NCI-H226 (cell line): Measurements from ENCODE around the gene POLK.

Experiments
- DNase-seq: peaks from one replicate; pipeline ENCODE4 v3.0.0-alpha.2; 2015

The POLK gene

DNA sequence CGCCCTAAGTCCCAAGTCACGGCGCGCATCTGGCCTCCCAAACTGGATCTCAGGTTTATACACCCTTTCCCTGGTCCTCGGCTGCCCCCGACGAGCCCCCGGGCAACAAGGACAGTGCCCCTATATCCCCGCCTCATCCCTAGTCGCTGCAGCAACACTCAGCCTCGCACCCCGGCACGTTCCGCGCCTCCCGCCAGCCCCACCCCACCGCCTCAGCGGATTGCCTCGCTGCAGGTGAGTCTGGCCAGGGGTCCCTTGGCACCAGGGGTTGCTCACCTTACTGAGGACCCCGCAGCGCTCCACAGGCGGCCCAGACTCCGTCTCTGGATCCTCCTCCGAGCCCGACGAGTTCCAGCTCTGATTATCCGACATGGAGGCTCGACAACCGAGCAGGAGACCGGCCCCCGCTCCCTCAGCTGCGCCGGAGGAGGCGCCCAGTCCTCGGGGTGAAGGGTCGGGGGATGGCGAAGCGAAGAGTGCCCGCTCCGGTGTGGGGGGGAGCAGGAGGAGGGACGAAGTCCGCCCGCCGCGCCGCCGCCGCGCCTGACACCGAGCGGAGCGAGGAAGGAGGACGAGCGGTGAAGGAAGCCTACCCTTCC is 756 bp upstream of the POLK start:
- DNase-seq = no peak

DNA sequence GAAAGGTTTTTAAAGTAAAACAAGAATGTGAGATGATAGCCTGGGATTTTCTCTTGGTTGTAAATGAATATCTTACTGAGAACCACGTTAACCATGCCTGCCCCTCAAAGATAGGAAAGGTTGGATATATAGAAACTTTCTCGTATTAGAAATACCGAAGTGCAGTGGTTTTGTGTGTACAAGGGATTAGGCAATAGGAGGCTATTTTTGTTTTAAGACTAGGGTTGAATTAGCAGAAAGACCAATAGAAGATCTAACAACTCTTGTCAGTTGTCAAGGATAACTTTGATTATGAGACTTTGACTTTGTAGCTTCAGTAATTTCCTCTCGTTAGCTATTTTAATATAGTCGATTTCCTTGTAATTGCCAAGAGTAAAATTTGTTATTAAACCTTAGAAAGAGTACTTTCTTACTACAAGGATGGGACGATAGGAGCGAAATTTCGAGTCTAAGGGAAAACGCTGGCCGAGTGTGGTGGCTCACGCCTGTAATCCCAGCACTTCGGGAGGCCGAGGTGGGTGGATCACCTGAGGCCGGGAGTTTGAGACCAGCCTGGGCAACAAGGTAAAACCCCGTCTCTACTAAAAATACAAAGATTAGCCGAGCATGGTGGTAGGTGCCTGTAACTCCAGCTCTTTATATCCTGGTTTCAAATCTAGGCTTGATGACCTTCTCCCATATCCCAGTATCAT is 838 bp downstream of the POLK start:
- DNase-seq = no peak

DNA sequence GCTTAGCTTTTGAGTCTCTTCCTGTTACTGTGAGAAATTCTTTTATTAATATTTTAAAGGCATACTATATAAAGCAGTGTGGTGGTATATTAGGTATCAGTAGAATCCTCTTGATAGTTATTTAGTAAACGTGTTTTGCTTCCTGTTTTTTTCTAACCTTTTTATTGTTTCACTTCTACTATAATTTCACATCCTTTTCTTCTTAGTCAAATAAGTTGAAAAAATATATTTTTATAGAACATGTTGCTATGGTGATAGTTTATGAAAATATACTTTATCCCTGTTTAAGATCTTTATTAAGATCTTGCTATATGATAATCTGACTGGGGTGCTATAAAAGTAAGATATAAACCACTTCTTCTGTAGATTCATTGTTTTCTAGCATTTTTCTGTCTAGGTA is 2.1 kb downstream of the POLK start:
- DNase-seq = no peak

DNA sequence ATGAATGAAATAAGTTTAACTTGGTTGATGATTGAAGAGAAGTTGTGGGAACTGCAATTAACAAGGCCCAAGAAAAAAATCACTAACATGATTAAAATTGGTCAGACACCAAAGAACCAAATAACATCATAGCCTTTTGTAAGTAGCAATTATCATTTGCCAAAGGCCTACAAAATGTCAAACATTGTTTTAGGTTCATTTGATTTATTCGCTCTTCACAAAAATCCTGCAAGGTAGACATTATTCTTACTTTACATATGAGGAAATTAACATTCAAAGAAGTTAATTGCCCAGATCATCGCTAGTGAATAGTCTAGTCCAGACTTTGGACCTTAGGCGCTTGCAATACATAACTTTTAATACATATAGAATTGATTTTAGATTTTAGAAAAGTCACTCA is 2.6 kb downstream of the POLK start:
- no peak for DNase-seq

DNA sequence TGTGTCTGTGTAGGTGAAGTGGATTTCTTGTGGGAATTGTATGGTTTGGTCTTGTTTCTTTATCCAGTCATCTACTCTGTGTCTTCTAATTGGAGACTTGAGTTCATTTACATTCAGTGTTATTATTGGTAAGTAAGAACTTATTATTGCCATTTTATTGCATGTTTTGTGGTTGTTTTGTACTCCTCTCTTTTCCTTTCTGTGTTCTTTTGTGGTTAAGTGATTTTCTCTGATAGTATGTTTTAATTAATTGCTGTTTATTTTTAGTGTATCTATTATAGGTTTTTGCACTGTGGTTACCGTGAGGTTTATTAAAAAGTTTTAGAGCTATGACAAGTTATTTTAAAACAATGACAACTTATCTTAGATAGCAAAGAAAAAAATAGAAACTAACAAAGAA is 8.1 kb downstream of the POLK start:
- DNase-seq = no peak

DNA sequence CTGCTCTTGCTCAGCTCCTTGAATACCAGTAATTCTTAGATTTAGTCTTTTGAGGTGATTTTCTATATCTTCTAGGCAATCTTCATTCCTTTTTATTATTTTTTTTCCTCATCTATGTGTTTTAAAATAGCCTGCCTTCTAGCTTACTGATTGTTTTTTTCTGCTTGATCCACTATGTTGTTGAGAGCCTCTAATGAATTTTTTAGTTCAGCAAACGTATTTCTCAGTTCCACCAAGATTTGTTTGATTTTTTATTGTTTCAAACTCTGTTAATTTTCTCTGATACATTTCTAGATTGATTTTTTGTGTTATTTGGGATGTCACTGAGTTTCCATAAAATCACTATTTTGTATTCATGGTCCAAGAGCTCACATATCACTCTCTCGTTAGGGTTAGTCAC is 9.5 kb downstream of the POLK start:
- no peak for DNase-seq

DNA sequence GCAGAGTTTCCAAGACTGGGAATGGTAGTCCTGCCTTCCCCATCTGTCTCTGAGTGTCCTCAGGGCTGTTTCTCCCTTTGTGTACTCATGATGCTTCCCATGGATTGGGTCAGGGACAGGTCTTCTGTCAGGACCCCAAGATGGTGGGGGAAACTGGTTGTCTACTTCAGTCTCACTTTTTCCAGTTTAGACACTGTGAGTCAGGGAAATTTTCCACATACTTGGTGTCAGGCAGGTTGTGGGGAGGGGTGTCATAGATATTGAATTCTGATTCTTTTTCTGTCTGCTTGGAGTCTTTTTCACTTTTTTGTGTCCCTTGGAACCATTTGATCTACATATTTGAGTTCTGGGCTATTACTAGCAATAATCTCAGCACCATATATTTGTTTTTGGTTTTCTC is 10.3 kb downstream of the POLK start:
- DNase-seq = no peak

DNA sequence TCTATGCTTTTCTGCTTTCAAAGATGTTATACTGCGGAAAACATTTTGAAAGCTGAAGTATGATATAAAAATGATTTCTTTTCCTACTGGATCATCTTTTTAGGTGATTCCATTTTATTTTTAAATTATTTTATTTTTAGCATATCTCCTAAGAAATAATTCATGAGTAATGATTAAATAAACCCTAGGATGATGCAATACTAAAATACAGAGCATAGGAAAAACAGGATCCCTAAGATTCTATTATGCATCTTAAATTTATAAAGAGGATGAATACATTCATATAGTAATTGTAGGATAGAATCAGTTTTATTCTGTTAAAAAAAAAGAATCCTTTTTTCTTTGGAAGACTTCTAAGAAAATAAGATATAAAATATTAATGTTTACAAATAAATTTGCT is 10.9 kb downstream of the POLK start:
- DNase-seq = no peak

DNA sequence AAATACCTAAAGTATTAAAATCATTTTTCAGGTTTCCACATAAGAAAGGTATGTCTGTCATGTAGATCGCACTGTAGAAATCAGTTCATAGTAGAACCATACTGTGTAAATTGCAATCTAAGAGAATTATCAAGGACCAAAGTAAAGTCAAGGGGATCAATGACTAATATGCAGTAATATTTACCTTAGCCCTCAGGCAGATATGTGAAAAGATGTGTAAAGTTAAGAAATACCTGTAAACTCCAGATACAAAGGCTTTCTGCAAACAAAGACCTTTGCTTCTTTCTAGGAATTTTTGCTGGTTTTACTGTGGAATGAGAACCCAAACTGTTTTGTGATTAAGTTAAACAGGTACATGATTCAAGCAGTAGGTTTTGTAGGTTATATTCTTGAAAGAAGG is 11.6 kb downstream of the POLK start:
- DNase-seq = no peak

DNA sequence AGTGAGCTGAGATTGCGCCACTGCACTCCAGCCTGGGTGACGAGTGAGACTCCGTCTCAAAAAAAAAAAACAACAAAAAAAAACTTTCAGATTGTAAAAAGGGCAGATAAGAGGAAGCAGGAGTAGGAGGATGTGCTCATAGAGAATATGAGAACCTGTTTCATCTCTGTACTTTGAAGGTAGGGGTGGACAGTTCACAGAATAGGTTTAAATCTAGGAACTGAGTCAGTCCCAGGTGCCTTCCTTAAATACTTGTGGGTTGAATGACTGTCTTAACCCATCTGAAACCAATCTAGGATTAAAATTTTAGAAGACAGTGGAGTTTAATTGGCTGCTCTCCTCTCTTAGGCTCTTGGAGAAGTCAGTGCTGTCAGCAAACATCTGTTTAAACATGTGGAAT is 12.4 kb downstream of the POLK start:
- no peak for DNase-seq

DNA sequence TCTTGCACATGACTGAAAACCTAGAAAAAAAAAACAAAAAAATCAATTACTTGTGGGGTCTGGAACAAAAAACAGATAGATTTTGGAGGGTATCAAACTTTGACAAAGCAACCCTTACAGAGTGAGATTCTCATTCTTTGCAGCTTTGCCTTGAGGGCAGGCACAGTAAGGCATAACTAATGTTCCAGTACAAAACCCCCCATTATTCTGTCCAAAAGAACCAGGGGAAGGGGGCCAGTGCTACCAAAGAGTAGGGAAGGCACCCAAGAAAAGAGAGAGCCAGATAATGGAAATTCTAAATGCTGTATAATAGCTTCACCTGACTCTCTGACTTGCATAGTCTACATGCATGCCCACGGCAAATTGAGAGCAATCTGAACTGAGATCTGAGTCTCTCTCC is 12.9 kb downstream of the POLK start:
- DNase-seq = no peak

DNA sequence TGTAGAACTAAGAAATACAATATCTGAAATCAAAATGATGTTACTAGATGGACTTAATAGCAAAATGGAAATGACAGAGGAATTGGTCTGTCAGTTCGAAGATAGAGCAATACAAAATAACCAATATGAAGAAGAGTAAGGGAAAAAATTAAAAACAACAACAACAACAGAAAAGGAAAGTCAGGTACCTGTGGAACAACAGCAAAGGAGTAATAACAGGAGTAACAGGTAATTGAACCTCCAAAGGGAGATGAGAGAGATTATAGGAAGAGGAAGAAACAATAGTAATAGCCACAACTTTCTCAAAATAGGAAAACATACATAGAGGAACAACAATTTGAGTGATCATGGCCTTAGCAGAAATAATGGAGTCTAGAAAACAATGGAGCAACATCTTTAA is 13.7 kb downstream of the POLK start:
- no peak for DNase-seq

DNA sequence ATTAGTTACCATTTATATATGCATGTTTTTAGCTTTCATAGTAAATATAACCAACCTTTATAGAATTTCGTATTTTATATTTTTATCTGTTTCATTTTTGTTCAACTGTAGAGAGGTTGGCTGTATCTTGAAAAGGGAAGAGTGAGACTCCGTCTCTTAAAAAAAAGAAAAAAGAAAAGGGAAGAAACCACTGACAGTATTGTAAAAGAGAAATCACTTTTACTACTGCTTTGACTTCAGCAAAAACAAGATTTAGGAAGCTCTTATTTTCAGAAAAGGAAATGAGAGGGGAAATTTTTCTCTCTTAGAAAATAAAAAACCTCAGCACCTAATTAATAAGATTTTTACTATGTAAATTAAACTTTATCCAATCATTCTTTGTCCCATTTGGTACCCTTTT is 14.4 kb downstream of the POLK start:
- no peak for DNase-seq

DNA sequence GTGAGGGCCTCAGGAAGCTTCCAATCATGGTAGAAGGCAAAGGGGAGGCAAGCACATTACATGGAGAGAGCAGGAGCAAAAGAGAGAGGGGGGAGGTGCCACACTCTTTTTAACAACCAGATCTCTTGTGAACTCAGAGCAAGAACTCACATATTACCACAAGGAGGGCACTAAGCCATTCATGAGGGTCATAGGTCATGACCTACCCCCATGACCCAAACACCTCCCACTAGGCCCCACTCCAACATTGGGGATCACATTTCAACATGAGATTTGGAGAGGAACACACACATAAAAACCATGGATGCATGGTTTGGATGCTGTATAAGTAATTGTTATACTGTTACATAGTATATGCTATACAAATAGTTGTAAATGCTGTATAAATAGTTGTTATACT is 17.5 kb downstream of the POLK start:
- DNase-seq = no peak

DNA sequence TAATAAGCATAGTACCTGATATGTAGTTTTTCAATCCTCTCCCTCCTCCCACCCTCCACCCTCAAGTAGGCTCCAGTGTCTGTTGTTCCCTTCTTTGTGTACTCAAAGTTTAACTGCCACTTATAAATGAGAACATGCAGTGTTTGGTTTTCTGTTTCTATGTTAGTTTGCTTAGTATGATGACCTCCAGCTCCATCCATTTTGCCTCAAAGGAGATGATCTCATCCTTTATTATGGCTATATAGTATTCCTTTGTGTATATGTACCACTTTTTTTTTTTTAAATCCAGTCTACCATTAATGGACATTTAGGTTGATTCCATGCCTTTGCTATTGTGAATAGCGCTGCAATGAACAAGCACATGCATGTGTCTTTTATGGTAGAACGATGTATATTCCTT is 20.5 kb downstream of the POLK start:
- DNase-seq = no peak

DNA sequence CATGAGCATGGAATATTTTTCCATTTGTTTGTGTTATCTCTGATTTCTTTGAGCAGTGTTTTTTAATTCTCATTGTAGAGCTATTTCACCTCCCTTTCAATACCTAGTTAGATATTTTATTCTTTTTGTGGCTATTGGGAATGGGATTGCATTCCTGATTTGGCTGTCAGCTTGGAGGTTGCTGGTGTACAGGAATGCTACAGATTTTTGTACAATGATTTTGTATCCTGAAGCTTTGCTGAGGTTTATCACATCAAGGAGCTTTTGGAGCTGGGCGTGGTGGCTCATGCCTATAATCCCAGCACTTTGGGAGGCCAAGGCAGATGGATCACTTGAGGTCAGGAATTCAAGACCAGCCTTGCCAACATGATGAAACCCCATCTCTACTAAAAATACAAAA is 22.0 kb downstream of the POLK start:
- peak; percentile 93 for DNase-seq

DNA sequence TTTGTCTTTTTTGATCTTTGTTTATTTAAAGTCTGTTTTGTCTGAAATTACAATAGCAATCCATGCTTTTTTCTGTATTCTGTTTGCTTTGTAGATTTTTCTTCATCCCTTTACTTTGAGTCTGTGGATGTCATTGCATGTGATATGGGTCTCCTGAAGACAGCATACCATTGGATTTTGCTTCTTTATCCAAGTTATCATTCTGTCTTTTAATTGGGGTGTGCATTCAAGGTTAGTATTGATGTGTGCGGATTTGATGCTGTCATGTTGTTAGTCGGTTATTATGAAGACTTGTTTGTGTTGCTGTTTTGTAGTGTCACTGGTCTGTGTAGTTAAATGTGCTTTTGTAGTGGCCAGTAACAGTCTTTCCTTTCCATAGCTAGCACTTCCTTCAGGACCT is 23.0 kb downstream of the POLK start:
- DNase-seq = no peak

DNA sequence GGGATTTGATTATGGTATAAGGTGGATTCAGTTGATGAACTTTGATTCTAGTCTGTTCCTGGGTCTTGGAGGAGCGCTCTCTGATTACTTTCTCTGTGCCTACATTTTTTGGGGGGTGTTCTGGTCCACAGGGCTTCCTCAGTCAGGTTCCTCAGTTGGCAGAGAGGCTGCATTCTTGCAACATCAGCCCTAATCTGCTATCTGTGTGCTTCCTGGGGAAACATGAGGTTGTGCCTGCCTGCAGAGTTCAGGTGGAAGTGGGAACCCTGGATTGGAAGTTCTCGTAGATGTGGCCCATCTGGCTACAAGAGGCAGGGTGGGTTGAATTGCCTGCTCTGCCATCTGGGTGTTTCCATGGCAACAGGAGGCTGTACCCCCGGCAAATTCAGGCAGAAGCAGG is 24.5 kb downstream of the POLK start:
- peak; percentile 21 for DNase-seq

DNA sequence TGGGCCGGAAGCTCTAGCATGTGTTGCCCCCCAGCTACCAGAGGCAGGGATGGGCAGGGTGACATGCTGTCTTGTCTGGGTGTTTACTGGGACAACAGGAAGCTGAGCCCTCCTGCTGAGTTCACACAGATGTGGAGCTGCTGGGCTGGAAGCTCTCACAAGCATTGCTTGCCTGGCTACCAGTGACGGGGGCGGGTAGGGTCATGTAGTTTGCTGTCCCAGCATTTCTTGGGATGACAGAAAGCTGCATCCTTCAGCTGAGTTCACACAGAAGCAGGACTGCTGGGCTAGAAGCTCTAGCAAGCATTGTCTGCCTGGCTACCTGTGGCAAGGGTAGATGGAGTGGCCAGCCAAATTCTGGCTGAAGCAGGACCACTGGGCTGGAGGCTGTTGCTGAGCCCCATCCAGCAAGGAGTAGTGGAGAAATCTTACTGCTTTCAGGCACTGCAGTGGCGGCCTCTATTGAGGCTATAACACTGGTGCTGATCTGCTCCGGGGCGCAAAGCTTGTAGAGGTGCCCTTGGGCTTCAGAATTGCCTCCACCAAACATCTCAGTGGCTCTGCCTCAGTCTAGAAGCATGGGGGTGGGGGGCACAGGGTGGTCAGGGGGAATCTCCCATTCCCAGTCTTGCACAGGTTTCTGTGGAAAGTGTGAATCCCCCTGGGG is 25.1 kb downstream of the POLK start:
- DNase-seq = no peak

DNA sequence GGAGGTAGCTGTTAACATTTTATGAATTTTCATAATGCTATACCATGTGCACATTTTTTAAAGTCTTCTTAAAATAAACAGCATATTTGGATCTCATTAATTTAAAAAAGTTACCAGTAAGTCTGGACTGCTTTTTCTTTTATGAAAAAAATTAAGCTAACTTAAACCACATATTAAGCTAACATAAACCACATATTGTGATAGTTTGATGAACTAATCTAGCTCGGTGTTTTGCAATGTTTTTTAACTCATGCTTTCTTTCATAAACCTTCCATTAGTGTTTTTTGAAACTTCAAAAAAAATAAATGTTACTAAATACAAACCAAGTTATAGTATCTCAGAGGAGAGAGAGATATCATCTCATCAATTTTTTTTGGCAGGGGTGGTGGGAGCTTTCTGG is 26.5 kb downstream of the POLK start:
- DNase-seq = no peak

DNA sequence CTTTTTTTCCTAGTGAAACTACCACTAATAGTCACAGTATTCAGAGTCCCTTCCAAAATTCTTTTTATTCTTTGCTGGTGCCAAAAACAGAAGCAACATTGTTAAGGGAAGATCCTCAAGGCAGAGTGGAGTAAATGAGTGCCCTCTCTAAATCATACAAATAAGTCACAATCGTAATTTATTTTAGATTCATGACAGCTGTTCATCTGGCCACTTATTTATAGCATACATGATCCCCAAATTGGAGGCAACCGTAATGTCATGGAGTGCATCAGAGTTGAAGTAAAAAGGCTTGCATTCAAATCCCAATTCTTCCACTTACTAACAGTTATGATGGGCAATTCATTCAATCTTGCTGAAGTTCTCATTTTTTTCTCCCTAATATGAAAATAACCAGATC is 33.4 kb downstream of the POLK start:
- no peak for DNase-seq

DNA sequence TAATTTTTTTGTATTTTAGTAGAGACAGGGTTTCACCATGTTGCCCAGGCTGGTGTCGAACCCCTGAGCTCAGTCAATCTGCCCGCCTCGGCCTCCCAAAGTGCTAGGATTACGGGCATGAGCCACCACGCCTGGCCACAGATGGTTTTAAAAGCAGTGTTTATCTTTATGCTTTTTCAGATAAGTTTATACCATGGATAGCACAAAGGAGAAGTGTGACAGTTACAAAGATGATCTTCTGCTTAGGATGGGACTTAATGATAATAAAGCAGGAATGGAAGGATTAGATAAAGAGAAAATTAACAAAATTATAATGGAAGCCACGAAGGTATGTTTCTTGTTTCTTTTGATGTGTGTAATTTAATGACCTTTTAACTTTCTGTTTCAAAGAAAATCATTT is 35.1 kb downstream of the POLK start:
- no peak for DNase-seq

DNA sequence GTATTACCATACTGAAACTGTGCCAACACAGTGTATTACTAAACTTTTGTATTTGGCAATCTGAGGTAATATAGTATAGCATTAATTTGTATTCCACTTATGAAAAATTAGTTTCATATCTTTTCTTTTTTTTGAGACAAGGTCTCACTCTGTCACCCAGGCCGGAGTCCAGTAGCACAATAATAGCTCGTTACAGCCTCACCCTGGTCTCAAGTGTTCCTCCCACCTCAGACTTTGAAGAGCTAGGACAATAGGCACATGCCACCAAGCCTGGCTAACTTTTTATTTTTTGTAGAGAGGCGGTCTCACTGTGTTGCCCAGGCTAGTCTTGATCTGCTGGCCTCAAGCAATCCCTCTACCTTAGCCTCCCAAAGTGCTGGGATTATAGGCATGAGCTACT is 36.1 kb downstream of the POLK start:
- DNase-seq = no peak

DNA sequence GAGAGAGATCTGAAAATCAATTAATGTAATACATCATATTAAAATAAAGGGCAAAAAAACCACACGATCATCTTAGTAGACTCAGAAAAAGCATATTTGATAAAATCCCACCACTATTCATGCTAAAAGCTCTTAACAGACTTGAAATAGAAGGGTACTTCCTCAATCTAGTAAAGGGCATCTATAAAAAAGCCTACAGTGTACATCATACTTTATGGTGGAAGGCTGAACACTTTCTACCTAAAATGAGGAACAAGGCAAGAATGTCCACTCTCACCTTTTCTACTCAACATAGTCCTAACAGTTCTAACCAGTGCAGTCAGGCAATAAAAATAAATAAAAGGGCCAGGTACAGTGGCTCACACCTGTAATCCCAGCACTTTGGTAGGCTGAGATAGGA is 38.9 kb downstream of the POLK start:
- DNase-seq = no peak

DNA sequence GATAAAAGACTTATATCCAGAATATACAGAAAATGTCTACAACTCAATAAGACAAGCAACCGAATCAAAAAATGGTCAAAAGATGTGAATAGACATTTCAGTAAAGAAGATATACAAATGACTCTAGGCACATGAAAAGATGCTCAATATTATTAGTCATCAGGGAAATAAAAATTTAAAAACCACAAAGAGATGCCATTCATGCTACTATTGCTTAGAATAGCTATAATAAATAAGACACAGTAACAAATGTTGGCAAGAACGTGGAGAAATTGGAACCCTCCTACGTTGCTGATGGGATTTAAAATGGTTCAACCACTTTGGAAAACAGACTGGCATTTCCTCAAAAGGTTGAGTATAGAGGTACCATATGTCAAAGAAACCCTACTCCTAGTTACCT is 39.8 kb downstream of the POLK start:
- DNase-seq = peak; percentile 63
